Stimulated activated memory B cell treated with anti-CD40 and anti-IgM and Interleukin-4, amounts not matched to agents 10 μg/mL and 1 μg/mL and 100 μg/mL, for 72 hours (primary cell): Measurements from ENCODE around the gene TBPL2.

Experiments
- ATAC-seq: fragments of 150-1000 bp; cut with Tn5 transposase; 2 replicates; pipeline ENCODE4 v1.10.0; 2021
- H3K27ac Mint-ChIP-seq: one replicate; pipeline ENCODE4 v1.8.0; 2022; ENCODE audit warnings: mild to moderate bottlenecking, mixed read lengths
- H3K27me3 Mint-ChIP-seq: one replicate; pipeline ENCODE4 v1.8.0; 2022; ENCODE audit warnings: mixed read lengths
- H3K36me3 Mint-ChIP-seq: one replicate; pipeline ENCODE4 v1.8.0; 2022; ENCODE audit warnings: mixed read lengths
- H3K4me1 Mint-ChIP-seq: one replicate; pipeline ENCODE4 v1.8.0; 2022; ENCODE audit warnings: mixed read lengths
- H3K4me3 Mint-ChIP-seq: one replicate; pipeline ENCODE4 v1.8.0; 2022; ENCODE audit warnings: mild to moderate bottlenecking, moderate library complexity, mixed read lengths
- H3K9me3 Mint-ChIP-seq: one replicate; pipeline ENCODE4 v1.8.0; 2022; ENCODE audit warnings: mixed read lengths

TBPL2 gene

DNA sequence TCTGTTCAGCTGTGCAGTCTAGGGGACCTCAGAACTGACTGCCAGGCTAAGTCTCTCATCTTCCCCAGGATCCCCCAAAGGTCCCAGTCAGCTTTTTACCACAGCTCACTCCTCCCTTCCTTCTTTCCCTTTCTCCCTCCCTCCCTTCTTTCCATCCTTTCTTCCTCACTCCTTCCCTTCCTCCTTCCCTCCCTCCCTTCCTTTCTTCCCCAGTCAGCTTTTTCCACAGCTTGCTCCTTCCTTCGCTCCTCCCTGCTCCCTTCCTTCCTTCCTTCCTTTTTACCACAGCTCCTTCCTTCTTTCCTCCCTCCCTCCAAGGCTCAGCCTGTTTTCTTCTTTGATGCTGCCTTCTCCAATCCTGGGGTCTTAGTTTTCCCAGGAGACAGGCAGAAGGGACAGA, 68.0 kb downstream of the TBPL2 start:
- H3K4me3 Mint-ChIP-seq, result no peak overlapping the region
- peaks cover 8% of the 10 kb centered on the region for H3K4me1 Mint-ChIP-seq
- no peak overlapping the region for H3K27ac Mint-ChIP-seq
- no peaks in the 10 kb centered on the region for H3K27me3 Mint-ChIP-seq
- H3K36me3 Mint-ChIP-seq, result peaks cover 81% of the 10 kb centered on the region
- H3K9me3 Mint-ChIP-seq, result no peaks in the 10 kb centered on the region
- ATAC-seq, result no peak

DNA sequence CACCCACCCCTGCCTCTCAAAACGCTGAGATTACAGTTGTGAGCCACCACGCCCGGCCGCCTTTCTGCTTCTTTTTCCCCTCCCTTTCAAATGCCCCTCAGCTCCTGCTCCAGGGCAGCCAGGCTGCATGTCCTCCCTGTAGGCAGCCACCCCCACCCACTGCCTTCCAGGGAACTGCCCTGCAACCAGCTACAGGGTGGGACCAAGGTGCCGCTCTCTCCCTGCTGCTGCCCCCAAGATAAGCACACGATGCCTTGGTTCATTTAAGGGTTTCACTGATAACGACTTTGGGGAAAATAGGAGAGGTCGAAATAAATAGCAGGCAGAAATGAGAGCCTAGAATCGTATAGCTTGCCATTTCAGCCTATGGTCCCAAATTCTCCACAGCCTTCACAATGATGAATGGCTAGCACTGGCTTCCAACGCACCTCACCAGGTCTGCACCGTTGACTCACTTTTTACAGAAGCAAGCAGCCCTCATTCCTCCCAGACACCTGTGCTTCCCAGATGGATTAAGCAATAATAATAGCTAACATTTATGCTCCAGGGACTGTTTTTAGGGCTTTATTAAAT, 69.4 kb downstream of the TBPL2 start:
- Mint-ChIP-seq H3K4me3 (no peak overlapping the region), H3K9me3 (no peaks in the 10 kb centered on the region), H3K36me3 (peaks cover 72% of the 10 kb centered on the region), H3K27ac (no peak overlapping the region), H3K27me3 (no peaks in the 10 kb centered on the region), H3K4me1 (peaks cover 8% of the 10 kb centered on the region)
- no peak for ATAC-seq

DNA sequence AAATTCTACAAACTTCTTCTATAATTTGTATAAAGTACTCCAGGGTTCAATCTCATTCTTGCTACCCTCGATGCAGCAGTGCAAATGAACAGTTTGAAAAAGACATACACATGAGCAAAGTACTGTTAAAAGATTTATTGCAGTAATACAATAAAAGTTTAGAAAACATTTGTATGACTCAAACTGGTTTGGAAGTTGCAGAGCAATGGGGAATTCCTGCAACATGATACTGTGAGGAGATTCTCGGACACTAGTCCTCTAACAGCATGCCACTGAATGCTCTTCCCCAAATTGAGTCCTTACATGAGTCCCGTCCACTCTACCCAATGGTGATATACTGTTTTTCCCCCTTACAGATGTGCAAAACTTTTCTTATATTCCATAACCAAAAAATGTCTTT, 74.1 kb downstream of the TBPL2 start:
- ATAC-seq, result no peak
- Mint-ChIP-seq H3K4me3 (no peak overlapping the region), H3K27ac (no peak overlapping the region), H3K4me1 (no peaks in the 10 kb centered on the region), H3K27me3 (no peaks in the 10 kb centered on the region), H3K36me3 (peaks cover 61% of the 10 kb centered on the region), H3K9me3 (no peaks in the 10 kb centered on the region)
